Mucosa of stomach (tissue), 1 donor: ENCODE data around the gene PRRC2C.

ENCODE experiments used
- H3K27me3 ChIP-seq: one replicate; pipeline ENCODE4 v1.7.0; 2013; ENCODE audit warnings: mild to moderate bottlenecking, low read length; ENCODE audit not compliant: control insufficient read depth, insufficient read depth
- H3K36me3 ChIP-seq: one replicate; pipeline ENCODE4 v1.7.0; 2013; ENCODE audit warnings: low read length; ENCODE audit not compliant: control insufficient read depth, insufficient read depth
- H3K4me1 ChIP-seq: one replicate; pipeline ENCODE4 v1.7.0; 2013; ENCODE audit warnings: mild to moderate bottlenecking, low read length; ENCODE audit not compliant: control insufficient read depth, insufficient read depth
- H3K4me3 ChIP-seq: one replicate; pipeline ENCODE4 v1.7.0; 2013; ENCODE audit warnings: low read length
- H3K9ac ChIP-seq: one replicate; pipeline ENCODE4 v1.7.0; 2013; ENCODE audit warnings: mild to moderate bottlenecking, low read length, moderate library complexity
- H3K9me3 ChIP-seq: one replicate; pipeline ENCODE4 v1.7.0; 2013; ENCODE audit warnings: mild to moderate bottlenecking, low read length, moderate library complexity; ENCODE audit not compliant: control insufficient read depth
- donor health status: Pancreatic carcinoma.

Gene PRRC2C

GRCh38 chr1:171476829-171477228, 8.5 kb upstream of the PRRC2C start:
- Histone ChIP-seq H3K9me3 (no peaks in the 10 kb centered on the region), H3K27me3 (no peaks in the 10 kb centered on the region), H3K4me3 (no peak overlapping the region), H3K9ac (no peak overlapping the region), H3K36me3 (no peaks in the 10 kb centered on the region), H3K4me1 (no peaks in the 10 kb centered on the region)

- no peak overlapping the region for H3K9ac ChIP-seq
- no peaks in the 10 kb centered on the region for H3K4me1 ChIP-seq
- no peak overlapping the region for H3K4me3 ChIP-seq
- H3K36me3 ChIP-seq, result no peaks in the 10 kb centered on the region
- no peaks in the 10 kb centered on the region for H3K9me3 ChIP-seq
- H3K27me3 ChIP-seq, result no peaks in the 10 kb centered on the region
These were observed 7.5 kb upstream of the PRRC2C start for GRCh38 chr1:171477804-171478203.

- Histone ChIP-seq H3K36me3 (no peaks in the 10 kb centered on the region), H3K4me3 (no peak overlapping the region), H3K9ac (no peak overlapping the region), H3K27me3 (no peaks in the 10 kb centered on the region), H3K4me1 (no peaks in the 10 kb centered on the region), H3K9me3 (no peaks in the 10 kb centered on the region)
These were observed 5.3 kb upstream of the PRRC2C start for GRCh38 chr1:171480035-171480434.

DNA sequence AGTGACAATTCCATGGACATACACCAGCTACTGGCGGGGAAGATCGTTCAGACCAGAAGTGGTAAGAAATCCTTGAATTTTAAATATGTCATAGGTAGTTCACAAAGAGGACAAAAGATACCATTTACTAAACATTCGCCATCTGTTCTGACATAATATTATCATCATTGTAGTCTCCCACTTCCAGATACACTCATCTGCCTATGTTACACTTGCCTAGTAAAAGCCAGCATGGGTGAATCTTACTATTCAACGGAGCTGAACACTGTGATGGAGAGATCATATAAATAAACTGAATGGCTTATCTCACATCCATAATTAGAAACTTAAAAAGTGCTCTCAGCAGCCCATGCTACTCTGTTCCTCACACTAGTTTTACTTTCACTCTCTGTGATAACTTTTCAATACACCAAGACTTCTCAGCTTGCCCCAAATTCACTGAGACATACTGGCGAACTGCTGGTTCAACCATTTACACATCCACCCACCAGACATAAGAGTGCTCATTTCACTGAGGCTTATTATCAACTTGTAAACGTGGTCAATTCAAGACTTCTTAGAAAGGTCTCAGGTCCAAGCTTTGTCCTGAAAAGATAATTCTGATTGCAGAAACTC, 463 bp upstream of the PRRC2C start:
- Histone ChIP-seq H3K27me3 (no peaks in the 10 kb centered on the region), H3K4me3 (peak overlapping the region; percentile 96), H3K9me3 (no peaks in the 10 kb centered on the region), H3K4me1 (peaks cover 35% of the 10 kb centered on the region), H3K9ac (peak overlapping the region; percentile 93), H3K36me3 (no peaks in the 10 kb centered on the region)

GRCh38 chr1:171486048-171486519, 754 bp downstream of the PRRC2C start:
- peak overlapping the region; percentile 61 for H3K4me3 ChIP-seq
- H3K27me3 ChIP-seq, result no peaks in the 10 kb centered on the region
- H3K36me3 ChIP-seq, result no peaks in the 10 kb centered on the region
- H3K9me3 ChIP-seq, result no peaks in the 10 kb centered on the region
- H3K9ac ChIP-seq, result peak overlapping the region; percentile 93
- peaks cover 42% of the 10 kb centered on the region for H3K4me1 ChIP-seq

DNA sequence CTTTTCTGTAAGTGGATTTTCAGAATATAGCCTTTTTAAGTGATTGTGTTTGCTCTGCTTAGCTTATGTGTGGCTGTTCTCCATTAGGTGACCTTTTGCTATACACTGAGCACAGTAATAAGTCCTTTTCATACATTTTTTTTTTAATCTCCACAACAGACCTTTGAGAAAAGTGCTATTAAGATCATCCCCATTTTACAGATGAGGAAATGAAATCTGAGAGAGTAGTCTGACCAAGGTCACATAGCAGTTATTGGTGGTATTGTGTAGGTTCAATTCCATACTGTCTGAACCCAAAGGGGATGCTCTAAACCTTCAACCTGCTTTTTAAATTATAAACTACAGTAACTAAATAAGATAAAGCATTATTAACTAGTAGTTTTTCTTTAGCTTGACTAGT, 1.7 kb downstream of the PRRC2C start:
- Histone ChIP-seq H3K27me3 (no peaks in the 10 kb centered on the region), H3K4me3 (no peak overlapping the region)

DNA sequence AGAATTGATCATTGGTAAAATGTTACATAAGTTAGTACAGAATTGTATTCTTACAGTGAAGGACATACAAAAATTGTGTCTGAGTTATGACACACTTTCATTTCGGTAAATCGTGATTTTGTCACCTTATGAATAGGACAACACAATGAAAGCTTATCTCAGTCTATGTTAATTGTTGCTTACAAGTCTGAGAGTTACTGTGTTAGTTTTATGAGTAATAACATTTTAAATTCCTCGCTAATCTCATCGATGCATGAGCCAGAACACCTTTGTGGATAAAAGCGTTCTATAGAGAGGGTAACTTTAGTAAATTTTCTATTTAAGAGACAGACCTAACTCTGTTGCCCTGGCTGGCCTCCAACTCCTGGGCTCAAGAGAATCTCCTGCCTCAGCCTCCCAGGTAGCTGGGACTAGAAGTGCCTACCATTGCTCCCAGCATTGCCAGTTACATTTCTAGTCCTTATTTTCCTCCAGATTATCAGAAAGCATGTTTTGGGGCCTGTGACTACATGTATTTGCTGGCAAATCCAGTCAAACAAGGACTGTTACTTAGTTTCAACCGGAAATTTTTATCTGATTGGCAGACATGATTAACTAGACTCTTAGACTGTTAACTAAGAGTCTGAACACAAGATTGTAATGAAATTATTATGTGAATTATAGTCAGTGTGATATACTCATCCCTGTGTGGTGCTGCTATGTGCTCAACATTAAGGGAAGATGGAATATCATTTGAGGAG, 3.0 kb downstream of the PRRC2C start:
- Histone ChIP-seq H3K4me1 (peaks cover 42% of the 10 kb centered on the region), H3K9me3 (no peaks in the 10 kb centered on the region), H3K27me3 (no peaks in the 10 kb centered on the region), H3K36me3 (no peaks in the 10 kb centered on the region), H3K4me3 (no peak overlapping the region), H3K9ac (no peak overlapping the region)

More for the DNA sequence above, 1.7 kb downstream of the PRRC2C start:
- Histone ChIP-seq H3K4me1 (peaks cover 42% of the 10 kb centered on the region), H3K9me3 (no peaks in the 10 kb centered on the region), H3K9ac (no peak overlapping the region), H3K36me3 (no peaks in the 10 kb centered on the region)

DNA sequence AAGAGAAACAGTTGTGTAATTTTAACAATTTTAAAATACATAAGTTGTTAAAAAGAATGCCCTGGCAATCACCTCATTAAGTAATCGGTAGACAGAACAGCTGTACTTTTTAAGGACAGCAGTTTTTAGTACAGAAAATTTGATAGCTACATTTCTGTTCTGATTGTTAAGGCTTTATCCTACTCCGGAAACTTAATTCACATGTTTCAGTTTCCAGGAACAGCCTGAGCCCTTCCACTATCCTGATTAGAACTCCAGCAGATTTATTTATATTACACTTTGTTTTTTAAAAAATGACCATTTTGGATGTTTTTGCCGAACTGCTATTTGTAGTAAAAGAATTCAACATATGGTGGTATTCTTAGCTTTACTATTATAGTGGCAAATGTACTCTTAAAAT, 8.7 kb downstream of the PRRC2C start:
- Histone ChIP-seq H3K36me3 (no peaks in the 10 kb centered on the region), H3K9me3 (no peaks in the 10 kb centered on the region), H3K4me3 (no peak overlapping the region), H3K9ac (no peak overlapping the region), H3K27me3 (no peaks in the 10 kb centered on the region), H3K4me1 (peaks cover 19% of the 10 kb centered on the region)

- Histone ChIP-seq H3K9me3 (no peaks in the 10 kb centered on the region), H3K36me3 (no peaks in the 10 kb centered on the region), H3K4me3 (no peak overlapping the region), H3K27me3 (no peaks in the 10 kb centered on the region), H3K9ac (no peak overlapping the region), H3K4me1 (peaks cover 9% of the 10 kb centered on the region)
These were observed 10.1 kb downstream of the PRRC2C start for GRCh38 chr1:171495444-171495843.

DNA sequence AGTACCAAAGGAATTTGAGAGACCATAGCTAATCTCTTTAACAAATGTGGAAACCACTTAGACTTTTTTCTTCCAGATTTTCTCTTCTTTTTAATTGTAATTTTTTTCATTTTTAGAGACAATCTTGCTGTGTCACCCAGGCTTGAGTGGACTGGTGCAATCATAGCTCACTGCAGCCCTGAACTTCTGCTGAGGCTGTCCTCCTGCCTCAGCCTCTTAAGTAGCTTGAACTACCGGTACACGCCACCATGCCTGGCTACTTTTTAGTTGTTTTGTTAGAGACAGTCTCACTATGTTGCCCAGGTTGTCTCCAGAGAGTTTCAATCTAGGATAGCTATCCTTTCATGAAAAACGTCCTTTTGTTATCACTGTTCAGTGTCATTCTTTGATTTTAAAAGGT, 15.0 kb downstream of the PRRC2C start:
- Histone ChIP-seq H3K9me3 (no peaks in the 10 kb centered on the region), H3K36me3 (no peaks in the 10 kb centered on the region), H3K4me3 (no peak overlapping the region), H3K27me3 (no peaks in the 10 kb centered on the region), H3K9ac (no peak overlapping the region), H3K4me1 (peaks cover 7% of the 10 kb centered on the region)

DNA sequence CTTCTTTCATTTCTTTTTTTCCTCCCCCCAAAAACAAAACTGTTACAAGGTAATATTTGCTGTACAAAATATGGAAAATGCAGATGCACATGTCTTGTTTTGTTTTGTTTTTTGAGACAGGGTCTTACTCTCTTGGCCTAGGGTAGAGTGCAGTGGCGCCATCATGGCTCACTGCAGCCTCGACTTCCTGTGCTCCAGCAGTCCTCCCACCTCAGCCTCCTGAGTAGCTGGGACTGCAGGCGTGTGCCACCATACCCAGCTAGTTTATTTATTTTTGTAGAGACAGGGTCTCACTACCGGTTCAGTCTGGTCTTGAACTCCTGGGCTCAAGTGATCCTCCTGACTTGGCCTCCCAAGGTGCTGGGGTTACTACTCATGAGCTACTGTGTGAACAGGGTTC, 15.5 kb downstream of the PRRC2C start:
- H3K4me3 ChIP-seq, result no peak overlapping the region
- no peaks in the 10 kb centered on the region for H3K9me3 ChIP-seq
- H3K27me3 ChIP-seq, result no peaks in the 10 kb centered on the region
- H3K4me1 ChIP-seq, result peaks cover 7% of the 10 kb centered on the region
- H3K36me3 ChIP-seq, result no peaks in the 10 kb centered on the region
- no peak overlapping the region for H3K9ac ChIP-seq

DNA sequence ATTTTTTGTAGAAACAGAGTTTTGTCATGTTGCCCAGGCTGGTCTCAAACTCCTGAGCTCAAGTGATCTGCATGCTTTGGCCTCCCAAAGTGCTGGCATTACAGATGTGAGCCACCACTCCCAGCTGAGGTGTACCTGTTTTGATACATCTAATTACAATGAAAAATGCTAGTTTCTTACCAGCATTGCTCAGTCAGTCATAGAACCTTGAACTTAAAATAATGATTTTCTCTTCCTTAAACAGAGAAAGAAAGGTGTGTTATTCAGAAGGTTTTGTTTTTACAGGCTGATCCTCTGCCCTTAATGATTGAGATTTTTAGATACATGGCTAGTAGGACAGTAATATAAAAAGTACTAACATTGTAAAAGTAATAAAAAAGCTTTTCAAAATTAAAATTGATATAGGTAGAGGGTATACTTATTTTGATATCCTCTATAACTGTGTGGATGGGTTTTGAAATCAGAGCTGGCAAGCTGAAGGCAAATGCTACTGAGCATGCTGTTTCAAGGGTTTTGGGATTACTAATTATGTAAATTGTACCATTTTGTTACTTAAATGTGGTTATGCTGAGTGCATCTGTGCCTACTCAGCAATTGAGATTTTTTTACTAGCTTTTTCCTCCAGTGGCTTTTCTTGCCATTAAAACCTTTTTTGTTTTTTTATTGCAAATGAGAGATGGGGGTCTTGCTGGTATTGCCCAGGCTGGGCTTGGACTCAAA, 16.1 kb downstream of the PRRC2C start:
- H3K9me3 ChIP-seq, result no peaks in the 10 kb centered on the region
- no peak overlapping the region for H3K9ac ChIP-seq
- H3K27me3 ChIP-seq, result no peaks in the 10 kb centered on the region
- H3K4me3 ChIP-seq, result no peak overlapping the region
- H3K36me3 ChIP-seq, result no peaks in the 10 kb centered on the region
- H3K4me1 ChIP-seq, result peaks cover 7% of the 10 kb centered on the region
